Keratinocyte (primary cell): ENCODE measurements around the gene CMTR1. TPM values are rescaled to one million over a fixed set of nuclear protein-coding genes. Genes with fewer than 3 reads are reported as not detected.

ENCODE experiments used
- DNase-seq: peaks from one replicate; pipeline ENCODE4 v3.0.0-alpha.2; 2011; ENCODE audit warnings: low read depth, missing footprints, low spot score
- FAIRE-seq: peaks from 2 replicates; lab custom pipeline; 2011; peaks lifted over from hg19 to GRCh38; lab: Jason Lieb, UNC
- H2AFZ ChIP-seq: 2 replicates; pipeline ENCODE4 v1.6.0; 2012; ENCODE audit warnings: low read length, control low read depth, inconsistent platforms; ENCODE audit not compliant: control insufficient read depth
- H3K27ac ChIP-seq: 2 replicates; pipeline ENCODE4 v1.5.1; 2011; ENCODE audit warnings: low read length; ENCODE audit not compliant: control insufficient read depth, insufficient read depth
- H3K27me3 ChIP-seq: 3 replicates; pipeline ENCODE4 v1.6.0; 2011; ENCODE audit warnings: low read length; ENCODE audit not compliant: control insufficient read depth, insufficient read depth; ENCODE audit errors: extremely low read depth
- H3K36me3 ChIP-seq, 2 experiments: 2 replicates in 1 of 2; 3 replicates in 1 of 2; pipeline ENCODE4 v1.5.1; 2011; ENCODE audit warnings: low read length in 2 of 2, mild to moderate bottlenecking in 1 of 2; ENCODE audit not compliant: control insufficient read depth in 2 of 2, insufficient read depth in 2 of 2; ENCODE audit errors: extremely low read depth in 1 of 2
- H3K4me1 ChIP-seq: 3 replicates; pipeline ENCODE4 v1.5.1; 2011; ENCODE audit warnings: low read length; ENCODE audit not compliant: control insufficient read depth, insufficient read depth; ENCODE audit errors: extremely low read depth
- H3K4me2 ChIP-seq: 3 replicates; pipeline ENCODE4 v1.6.0; 2011; ENCODE audit warnings: low read depth, low read length; ENCODE audit not compliant: control insufficient read depth, insufficient read depth; ENCODE audit errors: extremely low read depth
- H3K4me3 ChIP-seq, 3 experiments: fragments of 200-600 bp in 1 of 3; sonication (generic) in 1 of 3; 2 replicates in 2 of 3; 3 replicates in 1 of 3; pipeline ENCODE4 v1.5.1; 2011 to 2016; ENCODE audit warnings: low read length in 3 of 3, mild to moderate bottlenecking in 3 of 3, control low read depth in 2 of 3, inconsistent platforms in 1 of 3, low read depth in 1 of 3, mixed read lengths in 1 of 3, mixed run types in 1 of 3, moderate library complexity in 1 of 3; ENCODE audit not compliant: control insufficient read depth in 2 of 3, insufficient read depth in 2 of 3; ENCODE audit errors: extremely low read depth in 1 of 3
- H3K79me2 ChIP-seq: 2 replicates; pipeline ENCODE4 v1.6.0; 2012; ENCODE audit warnings: low read length; ENCODE audit not compliant: control insufficient read depth, insufficient read depth
- H3K9ac ChIP-seq: 3 replicates; pipeline ENCODE4 v1.6.0; 2011; ENCODE audit warnings: low read length; ENCODE audit not compliant: control insufficient read depth, insufficient read depth; ENCODE audit errors: extremely low read depth
- H3K9me1 ChIP-seq: 3 replicates; pipeline ENCODE4 v1.6.0; 2011; ENCODE audit warnings: low read length; ENCODE audit not compliant: control insufficient read depth, insufficient read depth; ENCODE audit errors: extremely low read depth
- H3K9me3 ChIP-seq: 2 replicates; pipeline ENCODE4 v1.5.1; 2012; ENCODE audit warnings: low read depth, low read length; ENCODE audit not compliant: control insufficient read depth
- H4K20me1 ChIP-seq: 3 replicates; pipeline ENCODE4 v1.6.0; 2011; ENCODE audit warnings: low read length; ENCODE audit not compliant: control insufficient read depth, insufficient read depth; ENCODE audit errors: extremely low read depth
- CTCF ChIP-seq, 3 experiments: IDR thresholded peaks in 1 of 3; conservative IDR thresholded peaks in 1 of 3; optimal IDR thresholded peaks in 1 of 3; 2 replicates in 2 of 3; 3 replicates in 1 of 3; pipeline versions ENCODE3 to v1.5.1; 2011; ENCODE audit warnings: low read length in 3 of 3, mild to moderate bottlenecking in 3 of 3, moderate library complexity in 2 of 3, control low read depth in 1 of 3, inconsistent platforms in 1 of 3; ENCODE audit not compliant: insufficient read depth in 2 of 3; ENCODE audit errors: extremely low read depth in 1 of 3
- EZH2 ChIP-seq: IDR thresholded peaks from one replicate; pipeline ENCODE4 v1.6.1; 2012; ENCODE audit warnings: inconsistent platforms, mild to moderate bottlenecking, low read length, moderate library complexity
- dilution Hi-C: fragments of 300-500 bp; cut with MboI; formaldehyde crosslinking; loops from one replicate; pipeline ENCODE4 v1.7.0; 2020; ENCODE audit warnings: low sequenced_read_pairs; ENCODE audit not compliant: extremely low pct_ligation_motif_present
- polyA plus RNA-seq, 5 experiments: library from polyadenylated mRNA; depleted of rRNA in 3 of 5; stranded (reverse) in 3 of 5; stranded (forward) in 1 of 5; unstranded in 1 of 5; fragments of >200 nt; gene quantifications; 1 replicate in 1 of 5; 2 replicates in 3 of 5; 3 replicates in 1 of 5; pipeline versions ENCODE4 v1.2.1 to v1.2.3, GENCODE V29; 2011 to 2012; ENCODE audit warnings: missing spikeins in 2 of 5, low read depth in 1 of 5, low replicate concordance in 1 of 5

Gene CMTR1
- polyA plus RNA-seq, 1 donor (not counting 4 experiments of a cell fraction or from before 2014, with no cell fraction given): 24.6 TPM

GRCh38 chr6:37506479-37506878 is 73.5 kb downstream of the CMTR1 start:
- DNase-seq: no peak
- H3K9me1 ChIP-seq: no peaks in the 10 kb centered on the region
- TF ChIP-seq EZH2 (no peak), CTCF (optimal IDR thresholded peaks at IDR 0.05 in 1 of 3, IDR thresholded peaks at IDR 0.05 in 1 of 3, conservative IDR thresholded peaks at IDR 0.05 in 1 of 3; ENCODE audit: extremely low read depth in 1 of 3, insufficient read depth in 2 of 3, low read length in 3 of 3) (no peak)
- H3K4me3 ChIP-seq: no peak overlapping the region
- no peak for FAIRE-seq
- no peak overlapping the region for H3K27ac ChIP-seq
- H2AFZ ChIP-seq: no peak overlapping the region
- no peaks in the 10 kb centered on the region for H4K20me1 ChIP-seq
- H3K9me3 ChIP-seq: no peaks in the 10 kb centered on the region
- H3K27me3 ChIP-seq: no peaks in the 10 kb centered on the region
- dilution Hi-C loops: no loop called here
- no peaks in the 10 kb centered on the region for H3K36me3 ChIP-seq
- H3K79me2 ChIP-seq: no peaks in the 10 kb centered on the region
- H3K4me1 ChIP-seq: no peaks in the 10 kb centered on the region
- H3K4me2 ChIP-seq: no peak overlapping the region
- H3K9ac ChIP-seq: no peak overlapping the region

GRCh38 chr6:37507077-37507476 is 74.1 kb downstream of the CMTR1 start:
- H2AFZ ChIP-seq: no peak overlapping the region
- H3K4me2 ChIP-seq: no peak overlapping the region
- H3K4me3 ChIP-seq: no peak overlapping the region
- DNase-seq (no peak), FAIRE-seq (no peak)
- H4K20me1 ChIP-seq: no peaks in the 10 kb centered on the region
- H3K9me1 ChIP-seq: no peaks in the 10 kb centered on the region
- no peaks in the 10 kb centered on the region for H3K4me1 ChIP-seq
- dilution Hi-C loops: no loop called here
- no peaks in the 10 kb centered on the region for H3K36me3 ChIP-seq
- no peaks in the 10 kb centered on the region for H3K9me3 ChIP-seq
- no peaks in the 10 kb centered on the region for H3K79me2 ChIP-seq
- H3K27me3 ChIP-seq: peaks cover under 1% of the 10 kb centered on the region
- H3K9ac ChIP-seq: no peak overlapping the region
- TF ChIP-seq CTCF (optimal IDR thresholded peaks at IDR 0.05 in 1 of 3, IDR thresholded peaks at IDR 0.05 in 1 of 3, conservative IDR thresholded peaks at IDR 0.05 in 1 of 3; ENCODE audit: extremely low read depth in 1 of 3, insufficient read depth in 2 of 3, low read length in 3 of 3) (no peak), EZH2 (no peak)
- no peak overlapping the region for H3K27ac ChIP-seq
